VCaP (cell line): Measurements from ENCODE around the gene TSSK6.

Experiments
- H3K27ac ChIP-seq: fragments of 450-650 bp; 2 replicates; pipeline ENCODE4 v1.5.1; 2017
- TF ChIP-seq, protein P1 (sequence below): fragments of 450-650 bp; conservative IDR thresholded peaks from 2 replicates; pipeline ENCODE4 v1.5.1; 2017; ENCODE audit warnings: mild to moderate bottlenecking, moderate library complexity

Gene TSSK6

DNA sequence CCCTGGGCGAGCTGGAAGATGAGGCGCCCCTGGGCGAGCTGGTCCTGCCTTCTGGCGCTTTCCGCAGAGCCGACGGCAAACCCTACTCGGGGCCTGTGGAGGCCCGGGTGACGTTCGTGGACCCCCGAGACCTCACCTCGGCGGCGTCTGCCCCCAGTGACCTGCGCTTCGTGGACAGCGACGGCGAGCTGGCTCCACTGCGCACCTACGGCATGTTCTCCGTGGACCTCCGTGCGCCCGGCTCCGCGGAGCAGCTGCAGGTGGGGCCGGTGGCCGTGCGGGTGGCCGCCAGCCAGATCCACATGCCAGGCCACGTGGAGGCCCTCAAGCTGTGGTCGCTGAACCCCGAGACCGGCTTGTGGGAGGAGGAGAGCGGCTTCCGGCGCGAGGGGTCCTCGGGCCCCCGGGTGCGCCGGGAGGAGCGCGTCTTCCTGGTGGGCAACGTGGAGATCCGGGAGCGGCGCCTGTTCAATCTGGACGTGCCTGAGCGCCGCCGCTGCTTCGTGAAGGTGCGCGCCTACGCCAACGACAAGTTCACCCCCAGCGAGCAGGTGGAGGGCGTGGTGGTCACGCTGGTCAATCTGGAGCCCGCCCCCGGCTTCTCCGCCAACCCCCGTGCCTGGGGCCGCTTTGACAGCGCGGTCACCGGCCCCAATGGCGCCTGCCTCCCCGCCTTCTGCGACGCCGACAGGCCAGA lies 29.1 kb upstream of the TSSK6 start:
- H3K27ac ChIP-seq, result no peak overlapping the region
- TF ChIP-seq, protein P1, sequence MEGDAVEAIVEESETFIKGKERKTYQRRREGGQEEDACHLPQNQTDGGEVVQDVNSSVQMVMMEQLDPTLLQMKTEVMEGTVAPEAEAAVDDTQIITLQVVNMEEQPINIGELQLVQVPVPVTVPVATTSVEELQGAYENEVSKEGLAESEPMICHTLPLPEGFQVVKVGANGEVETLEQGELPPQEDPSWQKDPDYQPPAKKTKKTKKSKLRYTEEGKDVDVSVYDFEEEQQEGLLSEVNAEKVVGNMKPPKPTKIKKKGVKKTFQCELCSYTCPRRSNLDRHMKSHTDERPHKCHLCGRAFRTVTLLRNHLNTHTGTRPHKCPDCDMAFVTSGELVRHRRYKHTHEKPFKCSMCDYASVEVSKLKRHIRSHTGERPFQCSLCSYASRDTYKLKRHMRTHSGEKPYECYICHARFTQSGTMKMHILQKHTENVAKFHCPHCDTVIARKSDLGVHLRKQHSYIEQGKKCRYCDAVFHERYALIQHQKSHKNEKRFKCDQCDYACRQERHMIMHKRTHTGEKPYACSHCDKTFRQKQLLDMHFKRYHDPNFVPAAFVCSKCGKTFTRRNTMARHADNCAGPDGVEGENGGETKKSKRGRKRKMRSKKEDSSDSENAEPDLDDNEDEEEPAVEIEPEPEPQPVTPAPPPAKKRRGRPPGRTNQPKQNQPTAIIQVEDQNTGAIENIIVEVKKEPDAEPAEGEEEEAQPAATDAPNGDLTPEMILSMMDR, result no peak

DNA sequence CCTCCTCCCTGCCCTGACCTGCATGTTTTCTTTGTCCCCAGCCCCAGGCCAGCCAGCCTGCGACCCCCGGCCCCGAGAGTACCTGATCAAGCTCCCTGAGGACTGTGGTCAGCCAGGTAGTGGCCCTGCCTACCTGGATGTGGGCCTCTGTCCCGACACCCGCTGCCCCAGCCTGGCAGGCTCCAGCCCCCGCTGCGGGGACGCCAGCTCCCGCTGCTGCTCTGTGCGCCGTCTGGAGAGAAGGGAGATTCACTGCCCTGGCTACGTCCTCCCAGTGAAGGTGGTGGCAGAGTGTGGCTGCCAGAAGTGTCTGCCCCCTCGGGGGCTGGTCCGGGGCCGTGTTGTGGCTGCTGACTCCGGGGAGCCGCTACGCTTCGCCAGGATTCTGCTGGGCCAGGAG lies 28.3 kb upstream of the TSSK6 start:
- no peak overlapping the region for H3K27ac ChIP-seq
- TF ChIP-seq, protein P1, result no peak

DNA sequence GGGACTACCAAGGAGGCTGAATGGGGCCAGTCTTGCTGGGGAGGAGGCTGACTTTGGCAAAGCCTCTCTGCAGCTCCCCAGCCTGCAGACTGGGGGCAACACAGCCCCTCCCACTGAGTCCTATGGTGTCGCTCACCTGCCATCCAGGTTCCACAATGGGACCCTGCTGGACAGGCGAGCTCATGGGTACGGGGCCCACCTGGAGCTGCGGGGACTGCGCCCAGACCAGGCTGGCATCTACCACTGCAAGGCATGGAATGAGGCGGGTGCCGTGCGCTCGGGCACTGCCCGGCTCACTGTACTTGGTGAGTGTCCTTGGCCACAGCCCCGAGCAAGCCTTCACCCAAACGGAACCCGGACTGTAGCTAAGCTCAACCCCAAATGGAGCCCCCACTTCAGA lies 27.8 kb upstream of the TSSK6 start:
- TF ChIP-seq, protein P1, result no peak
- no peak overlapping the region for H3K27ac ChIP-seq

DNA sequence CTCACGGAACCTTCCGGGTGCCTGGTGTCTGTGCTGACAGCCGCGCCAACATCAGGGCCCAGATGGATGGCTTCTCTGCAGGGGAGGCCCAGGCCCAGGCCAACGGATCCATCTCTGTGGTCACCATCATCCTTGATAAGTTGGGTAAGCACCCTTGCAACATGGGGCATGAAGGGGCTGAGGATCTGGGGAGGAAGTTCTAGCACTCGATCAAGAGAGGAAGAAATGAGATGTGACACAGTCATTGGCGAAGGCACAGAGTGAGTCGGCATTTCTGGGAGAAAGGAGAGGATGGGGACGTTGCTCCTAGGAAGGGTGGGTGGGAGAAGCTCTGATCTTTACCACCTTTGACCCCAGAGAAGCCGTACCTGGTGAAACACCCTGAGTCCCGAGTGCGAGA lies 27.2 kb upstream of the TSSK6 start:
- TF ChIP-seq, protein P1, result no peak
- H3K27ac ChIP-seq, result no peak overlapping the region

DNA sequence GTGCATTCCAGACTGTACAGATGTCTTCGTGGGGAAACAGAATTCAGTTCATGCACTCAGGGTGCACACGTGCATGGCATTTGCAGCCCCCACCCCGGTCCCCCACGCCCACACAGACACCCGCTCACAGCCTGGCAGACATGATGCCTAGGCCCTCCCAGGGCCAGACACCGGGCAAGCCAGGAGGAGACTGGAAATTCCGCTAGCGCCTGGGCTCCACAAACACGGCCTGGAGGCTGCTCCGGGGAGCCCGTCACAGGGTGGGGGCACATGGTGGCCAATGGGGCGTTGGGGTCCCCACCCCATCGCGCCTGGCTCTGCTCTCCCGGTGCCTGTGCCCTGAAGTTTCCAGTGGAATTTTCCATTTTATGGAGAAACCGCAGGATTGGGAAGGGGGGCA lies 26.3 kb upstream of the TSSK6 start:
- H3K27ac ChIP-seq, result no peak overlapping the region
- TF ChIP-seq, protein P1, result no peak

DNA sequence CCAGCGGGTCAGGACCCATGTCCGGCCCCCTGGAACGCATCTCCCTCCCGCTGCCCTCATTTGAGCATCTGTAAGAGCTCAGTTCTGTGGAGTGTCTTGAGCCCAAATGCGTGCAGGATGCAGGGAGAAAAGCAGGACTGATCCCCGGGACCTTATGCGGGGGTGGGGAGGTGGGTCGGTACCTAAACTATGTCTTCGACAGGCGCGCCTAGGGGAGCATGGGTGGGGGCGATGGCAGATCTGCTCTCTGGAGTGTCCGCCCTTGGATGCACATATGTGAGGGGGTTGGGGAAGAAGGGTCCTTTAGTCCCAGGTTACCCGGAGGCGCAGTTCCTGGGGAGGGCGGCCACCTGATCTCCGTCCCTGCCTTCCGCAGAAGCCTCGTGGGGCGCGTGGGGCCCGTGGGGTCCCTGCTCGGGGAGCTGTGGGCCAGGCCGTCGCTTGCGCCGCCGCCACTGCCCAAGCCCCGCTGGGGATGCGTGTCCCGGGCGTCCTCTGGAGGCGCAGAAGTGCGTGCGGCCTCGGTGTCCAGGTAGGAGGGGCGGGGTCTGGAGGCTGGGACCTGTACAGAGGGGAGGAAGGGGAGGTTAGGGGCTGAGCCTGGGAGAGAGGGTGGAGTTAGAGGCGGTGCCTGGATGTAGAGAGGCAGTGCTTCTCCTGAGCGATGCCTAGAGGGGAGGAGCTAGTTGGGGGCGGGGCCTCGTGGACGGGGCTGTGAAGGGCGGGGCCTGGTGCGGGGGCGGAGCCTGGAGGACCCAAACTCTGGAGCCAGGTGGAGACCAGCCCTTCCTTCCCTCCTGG lies 25.6 kb upstream of the TSSK6 start:
- H3K27ac ChIP-seq, result no peak overlapping the region
- TF ChIP-seq, protein P1, result no peak

DNA sequence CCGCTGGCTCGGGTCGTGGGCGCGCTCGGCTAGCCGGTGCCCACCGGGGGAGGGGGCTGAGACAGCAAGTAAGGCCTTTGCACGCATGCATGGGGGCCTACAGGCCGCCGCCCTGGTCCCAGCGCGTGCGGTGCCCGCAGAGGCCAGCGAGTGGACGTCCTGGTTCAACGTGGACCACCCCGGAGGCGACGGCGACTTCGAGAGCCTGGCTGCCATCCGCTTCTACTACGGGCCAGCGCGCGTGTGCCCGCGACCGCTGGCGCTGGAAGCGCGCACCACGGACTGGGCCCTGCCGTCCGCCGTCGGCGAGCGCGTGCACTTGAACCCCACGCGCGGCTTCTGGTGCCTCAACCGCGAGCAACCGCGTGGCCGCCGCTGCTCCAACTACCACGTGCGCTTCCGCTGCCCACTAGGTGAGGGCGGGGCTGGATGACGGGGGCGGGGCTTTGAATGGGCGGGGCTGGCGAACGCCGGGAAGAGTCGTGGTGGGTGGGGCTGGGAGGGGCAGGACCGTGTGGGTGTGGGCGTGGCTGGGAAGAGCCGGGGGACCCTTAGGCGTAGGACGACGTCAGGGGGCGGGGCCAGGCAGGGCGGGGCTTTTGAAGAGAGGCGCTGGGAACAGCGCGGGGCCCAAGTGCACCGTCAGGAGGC lies 24.8 kb upstream of the TSSK6 start:
- TF ChIP-seq, protein P1, result no peak
- H3K27ac ChIP-seq, result no peak overlapping the region
